H9 (cell line): ENCODE results near the gene SPOCK3. TPM values are rescaled to one million over a fixed set of nuclear protein-coding genes. Genes with fewer than 3 reads are reported as not detected.

Experiments
- DNase-seq: peaks from one replicate; pipeline ENCODE4 v3.0.0-alpha.2; 2017
- H2AFZ ChIP-seq: one replicate; pipeline ENCODE4 v1.6.1; 2013; ENCODE audit warnings: mild to moderate bottlenecking, low read length, control low read depth, moderate library complexity
- H2AK5ac ChIP-seq: 2 replicates; pipeline ENCODE4 v1.6.1; 2013; ENCODE audit warnings: low read length, control low read depth, mixed read lengths; ENCODE audit not compliant: insufficient read length
- H2BK120ac ChIP-seq: one replicate; pipeline ENCODE4 v1.6.1; 2013; ENCODE audit warnings: low read depth, mild to moderate bottlenecking, low read length, control low read depth, inconsistent platforms; ENCODE audit not compliant: poor library complexity, severe bottlenecking
- H2BK12ac ChIP-seq: 2 replicates; pipeline ENCODE4 v1.6.1; 2013; ENCODE audit warnings: low read length, control low read depth, mixed read lengths, low read depth; ENCODE audit not compliant: insufficient read length
- H2BK15ac ChIP-seq: 2 replicates; pipeline ENCODE4 v1.6.1; 2013; ENCODE audit warnings: low read depth, low read length, control low read depth
- H2BK20ac ChIP-seq: one replicate; pipeline ENCODE4 v1.6.1; 2013; ENCODE audit warnings: low read depth, mild to moderate bottlenecking, low read length, control low read depth, inconsistent platforms; ENCODE audit not compliant: poor library complexity, severe bottlenecking
- H2BK5ac ChIP-seq: 2 replicates; pipeline ENCODE4 v1.6.1; 2013; ENCODE audit warnings: low read length, control low read depth, mixed read lengths; ENCODE audit not compliant: insufficient read length
- H3K14ac ChIP-seq: 2 replicates; pipeline ENCODE4 v1.6.1; 2013; ENCODE audit warnings: low read length, control low read depth; ENCODE audit not compliant: insufficient read depth
- H3K18ac ChIP-seq: 2 replicates; pipeline ENCODE4 v1.6.1; 2013; ENCODE audit warnings: low read depth, mild to moderate bottlenecking, mixed read lengths, low read length, control low read depth; ENCODE audit not compliant: insufficient read length
- H3K23ac ChIP-seq: 2 replicates; pipeline ENCODE4 v1.6.1; 2013; ENCODE audit warnings: low read length, control low read depth, mixed read lengths, low read depth; ENCODE audit not compliant: insufficient read length
- H3K23me2 ChIP-seq: 2 replicates; pipeline ENCODE4 v1.6.1; 2013; ENCODE audit warnings: low read depth, mild to moderate bottlenecking, mixed read lengths, low read length, control low read depth; ENCODE audit not compliant: insufficient read length, poor library complexity, severe bottlenecking
- H3K27ac ChIP-seq: 2 replicates; pipeline ENCODE4 v1.5.1; 2013; ENCODE audit warnings: low read length, control low read depth, mixed read lengths, low read depth; ENCODE audit not compliant: insufficient read length
- H3K27me3 ChIP-seq: 2 replicates; pipeline ENCODE4 v1.6.1; 2013; ENCODE audit warnings: low read length, control low read depth, inconsistent platforms; ENCODE audit not compliant: insufficient read depth
- H3K4ac ChIP-seq: 2 replicates; pipeline ENCODE4 v1.6.1; 2013; ENCODE audit warnings: low read depth, mild to moderate bottlenecking, control low read depth, inconsistent platforms, low read length, moderate library complexity
- H3K4me1 ChIP-seq: 2 replicates; pipeline ENCODE4 v1.6.1; 2013; ENCODE audit warnings: low read length, control low read depth, inconsistent platforms; ENCODE audit not compliant: insufficient read depth
- H3K4me2 ChIP-seq: 2 replicates; pipeline ENCODE4 v1.6.1; 2013; ENCODE audit warnings: low read length, control low read depth, mixed read lengths; ENCODE audit not compliant: insufficient read length, insufficient read depth
- H3K56ac ChIP-seq: 2 replicates; pipeline ENCODE4 v1.6.1; 2013; ENCODE audit warnings: low read depth, mild to moderate bottlenecking, mixed read lengths, low read length, control low read depth; ENCODE audit not compliant: insufficient read length
- H3K79me1 ChIP-seq: 2 replicates; pipeline ENCODE4 v1.6.1; 2013; ENCODE audit warnings: low read depth, mild to moderate bottlenecking, moderate library complexity, low read length, control low read depth, inconsistent platforms; ENCODE audit not compliant: insufficient read depth, poor library complexity, severe bottlenecking
- H3K79me2 ChIP-seq: 2 replicates; pipeline ENCODE4 v1.6.1; 2013; ENCODE audit warnings: low read length, control low read depth, inconsistent platforms; ENCODE audit not compliant: insufficient read depth
- H3K9ac ChIP-seq: 2 replicates; pipeline ENCODE4 v1.6.1; 2013; ENCODE audit warnings: low read length, control low read depth, mixed read lengths; ENCODE audit not compliant: insufficient read length; ENCODE audit errors: extremely low read depth
- H3K9me3 ChIP-seq: one replicate; pipeline ENCODE4 v1.6.1; 2013; ENCODE audit warnings: low read depth, low read length, inconsistent platforms; ENCODE audit not compliant: control insufficient read depth
- H3T11ph ChIP-seq: one replicate; pipeline ENCODE4 v1.6.1; 2013; ENCODE audit warnings: mild to moderate bottlenecking, low read length, control low read depth, inconsistent platforms
- H4K20me1 ChIP-seq: one replicate; pipeline ENCODE4 v1.6.1; 2013; ENCODE audit not compliant: control insufficient read depth, insufficient read length, insufficient read depth
- H4K5ac ChIP-seq: 2 replicates; pipeline ENCODE4 v1.6.1; 2013; ENCODE audit warnings: low read depth, mild to moderate bottlenecking, mixed read lengths, low read length, control low read depth; ENCODE audit not compliant: insufficient read length
- H4K8ac ChIP-seq: replicated peaks from 2 replicates; pipeline ENCODE4 v1.6.1; 2013; ENCODE audit warnings: low read length, control low read depth, mixed read lengths, low read depth; ENCODE audit not compliant: insufficient read length
- H4K91ac ChIP-seq: 2 replicates; pipeline ENCODE4 v1.6.1; 2013; ENCODE audit warnings: low read depth, mild to moderate bottlenecking, moderate library complexity, mixed read lengths, low read length, control low read depth; ENCODE audit not compliant: insufficient read length
- H3K27ac Mint-ChIP-seq, 3 experiments: 2 replicates in 2 of 3; 3 replicates in 1 of 3; pipeline ENCODE4 v1.8.0; 2020 to 2021; ENCODE audit warnings: mixed read lengths in 3 of 3, mild to moderate bottlenecking in 1 of 3, moderate library complexity in 1 of 3
- H3K27me3 Mint-ChIP-seq: 2 replicates; pipeline ENCODE4 v1.8.0; 2021; ENCODE audit warnings: low read depth, mild to moderate bottlenecking, moderate library complexity, mixed read lengths
- H3K36me3 Mint-ChIP-seq, 3 experiments: 2 replicates in 2 of 3; 3 replicates in 1 of 3; pipeline ENCODE4 v1.8.0; 2020 to 2021; ENCODE audit warnings: low read depth in 3 of 3, mixed read lengths in 3 of 3; ENCODE audit not compliant: insufficient read depth in 1 of 3
- H3K4me1 Mint-ChIP-seq, 2 experiments: 2 replicates each; pipeline ENCODE4 v1.8.0; 2020; ENCODE audit warnings: mixed read lengths in 2 of 2
- H3K4me3 Mint-ChIP-seq, 2 experiments: 2 replicates in 1 of 2; 3 replicates in 1 of 2; pipeline ENCODE4 v1.8.0; 2020 to 2021; ENCODE audit warnings: mild to moderate bottlenecking in 2 of 2, mixed read lengths in 2 of 2, moderate library complexity in 1 of 2
- H3K9me3 Mint-ChIP-seq, 2 experiments: 2 replicates in 1 of 2; 3 replicates in 1 of 2; pipeline ENCODE4 v1.8.0; 2020; ENCODE audit warnings: mild to moderate bottlenecking in 2 of 2, mixed read lengths in 2 of 2, moderate library complexity in 1 of 2
- total RNA-seq: library from RNA; stranded (reverse); gene quantifications from 2 replicates; pipeline ENCODE4 v1.2.1, GENCODE V29; 2021
- TF ChIP-seq, protein P1 (sequence below): fragments of 200-600 bp; sonication (generic); conservative IDR thresholded peaks from 3 replicates; pipeline ENCODE4 v1.8.0; 2021; ENCODE audit warnings: antibody characterized with exemption, mild to moderate bottlenecking

Gene SPOCK3
- total RNA-seq, 1 experiment from 2014 or later: 0.28 TPM

DNA sequence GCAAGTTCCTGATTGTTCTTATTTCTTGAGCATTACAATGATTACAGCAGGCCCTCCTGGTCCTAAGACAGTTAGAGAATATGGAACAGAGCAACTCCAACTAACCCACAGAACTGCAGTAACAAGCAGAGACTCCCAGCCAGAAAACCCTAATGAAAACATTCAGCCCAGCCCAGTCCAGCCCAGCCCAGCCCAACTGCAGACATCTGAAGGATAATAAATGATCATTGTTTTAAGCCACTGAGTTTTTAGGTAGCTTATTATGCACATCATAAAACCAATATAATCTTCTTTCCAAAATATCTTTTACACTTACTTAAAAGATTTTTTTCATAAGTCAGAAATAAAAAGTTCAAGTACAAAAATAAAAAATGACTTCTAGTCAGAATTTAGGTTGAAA is 51.3 kb downstream of the SPOCK3 start:
- H3K23ac ChIP-seq: no peak overlapping the region

More for the DNA sequence above, 51.3 kb downstream of the SPOCK3 start:
- Histone ChIP-seq H4K8ac (no peak overlapping the region), H2BK12ac (no peak overlapping the region), H2BK15ac (no peak overlapping the region), H3K9ac (no peak overlapping the region), H3K18ac (no peak overlapping the region), H3K14ac (no peak overlapping the region), H4K20me1 (no peaks in the 10 kb centered on the region), H3T11ph (no peak overlapping the region), H3K79me2 (no peaks in the 10 kb centered on the region), H3K27me3 (no peaks in the 10 kb centered on the region), H4K5ac (no peak overlapping the region), H3K56ac (no peak overlapping the region), H3K27ac (no peak overlapping the region), H3K23me2 (no peaks in the 10 kb centered on the region), H2BK20ac (no peak overlapping the region), H3K4me2 (no peak overlapping the region), H4K91ac (no peak overlapping the region), H3K79me1 (no peaks in the 10 kb centered on the region), H2BK5ac (no peak overlapping the region), H2AK5ac (no peak overlapping the region), H2BK120ac (no peak overlapping the region), H2AFZ (no peak overlapping the region), H3K4me1 (no peaks in the 10 kb centered on the region), H3K9me3 (no peaks in the 10 kb centered on the region), H3K4ac (no peak overlapping the region)
- Mint-ChIP-seq H3K4me3 (no peak overlapping the region), H3K27me3 (no peaks in the 10 kb centered on the region), H3K9me3 (no peaks in the 10 kb centered on the region), H3K36me3 (no peaks in the 10 kb centered on the region), H3K4me1 (no peaks in the 10 kb centered on the region), H3K27ac (no peak overlapping the region)
- TF ChIP-seq, protein P1, sequence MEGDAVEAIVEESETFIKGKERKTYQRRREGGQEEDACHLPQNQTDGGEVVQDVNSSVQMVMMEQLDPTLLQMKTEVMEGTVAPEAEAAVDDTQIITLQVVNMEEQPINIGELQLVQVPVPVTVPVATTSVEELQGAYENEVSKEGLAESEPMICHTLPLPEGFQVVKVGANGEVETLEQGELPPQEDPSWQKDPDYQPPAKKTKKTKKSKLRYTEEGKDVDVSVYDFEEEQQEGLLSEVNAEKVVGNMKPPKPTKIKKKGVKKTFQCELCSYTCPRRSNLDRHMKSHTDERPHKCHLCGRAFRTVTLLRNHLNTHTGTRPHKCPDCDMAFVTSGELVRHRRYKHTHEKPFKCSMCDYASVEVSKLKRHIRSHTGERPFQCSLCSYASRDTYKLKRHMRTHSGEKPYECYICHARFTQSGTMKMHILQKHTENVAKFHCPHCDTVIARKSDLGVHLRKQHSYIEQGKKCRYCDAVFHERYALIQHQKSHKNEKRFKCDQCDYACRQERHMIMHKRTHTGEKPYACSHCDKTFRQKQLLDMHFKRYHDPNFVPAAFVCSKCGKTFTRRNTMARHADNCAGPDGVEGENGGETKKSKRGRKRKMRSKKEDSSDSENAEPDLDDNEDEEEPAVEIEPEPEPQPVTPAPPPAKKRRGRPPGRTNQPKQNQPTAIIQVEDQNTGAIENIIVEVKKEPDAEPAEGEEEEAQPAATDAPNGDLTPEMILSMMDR: no peak
- DNase-seq: no peak
